ENCODE measurements around the gene CTIF. TPM values are rescaled to one million over a fixed set of nuclear protein-coding genes. Genes with fewer than 3 reads are reported as not detected.
A peak's percentile ranks its signal among the peaks of the same experiment; 100 is the strongest.

The CTIF gene
- total RNA-seq, 1 experiment from 2014 or later, result 3.7 TPM

DNA sequence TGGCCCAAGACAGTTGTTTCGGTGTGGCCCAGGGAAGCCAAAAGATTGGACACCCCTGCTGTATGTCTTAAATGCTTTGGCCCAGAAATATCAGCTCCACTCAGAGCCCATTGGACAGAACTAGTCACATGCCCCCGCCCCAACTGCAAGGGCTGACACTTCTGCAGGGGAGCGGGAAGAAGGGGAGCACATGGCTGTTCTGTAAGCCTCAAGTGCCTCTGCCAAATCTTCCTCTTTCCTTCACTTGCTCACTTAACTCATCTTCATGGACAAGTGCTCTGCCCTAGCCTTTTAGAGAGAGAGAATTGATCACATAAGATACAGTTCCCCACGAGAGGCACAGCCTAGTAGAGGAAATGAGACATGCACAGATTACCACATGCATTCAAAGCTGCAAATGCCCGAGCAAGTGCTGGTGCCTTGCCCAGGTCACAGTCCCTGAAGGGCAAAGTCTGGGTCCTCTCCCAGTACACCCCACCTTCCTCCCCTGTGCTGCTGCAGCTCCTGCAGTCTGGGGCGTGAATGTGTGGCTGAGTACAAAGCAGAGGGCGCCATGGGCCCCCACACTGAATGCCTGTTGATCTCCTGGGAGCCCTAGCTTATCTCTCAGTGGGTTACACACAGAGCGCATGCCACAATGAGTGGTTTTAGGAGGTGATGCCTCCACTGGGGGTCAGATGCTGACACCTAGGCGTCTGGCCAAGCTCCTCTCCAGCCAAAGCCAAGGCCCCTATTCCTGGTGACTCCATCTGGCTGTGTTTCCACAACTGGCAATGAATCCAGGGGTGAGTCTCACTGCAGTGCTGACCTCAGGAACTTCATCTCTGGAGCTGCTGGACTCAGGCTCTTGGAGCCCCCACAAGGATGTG is 135.3 kb downstream of the CTIF start:
- DNase-seq (ENCODE audit: low read depth, low spot score), result no peak
- in situ Hi-C loops (cut with HindIII; ENCODE audit: low pct_unique_long_range_greater_than_20kb, low sequenced_read_pairs), result no loop called here

DNA sequence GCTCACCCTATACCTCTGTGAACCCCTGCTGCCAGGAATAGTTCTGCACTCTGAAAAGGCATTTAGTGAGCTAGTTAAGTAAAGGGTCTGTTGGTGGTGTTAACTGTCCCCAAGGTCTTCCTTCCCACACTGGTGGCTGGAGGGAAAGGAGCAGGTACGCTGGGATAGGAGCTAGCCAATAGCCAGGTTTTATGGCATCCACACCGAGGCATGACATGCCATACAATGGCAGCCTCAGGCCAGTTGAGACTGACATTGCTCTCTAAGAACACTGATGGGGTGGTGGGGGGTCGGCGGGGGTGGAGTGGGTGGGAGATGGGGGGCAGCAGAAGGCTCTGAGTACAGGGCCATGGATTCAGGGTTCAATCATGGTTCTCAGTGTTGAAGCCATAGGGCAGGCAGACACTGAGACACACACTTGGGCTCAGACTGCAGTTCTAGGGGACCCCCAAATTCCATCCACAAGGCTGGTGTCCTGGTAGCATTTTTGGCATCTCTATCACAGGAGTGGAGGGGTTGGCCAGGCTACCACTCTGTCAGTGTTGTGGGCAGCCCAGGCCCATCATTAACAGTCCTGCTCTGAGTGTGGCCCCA is 136.0 kb downstream of the CTIF start:
- in situ Hi-C loops (cut with HindIII; ENCODE audit: low pct_unique_long_range_greater_than_20kb, low sequenced_read_pairs), result no loop called here
- no peak for DNase-seq (ENCODE audit: low read depth, low spot score)

DNA sequence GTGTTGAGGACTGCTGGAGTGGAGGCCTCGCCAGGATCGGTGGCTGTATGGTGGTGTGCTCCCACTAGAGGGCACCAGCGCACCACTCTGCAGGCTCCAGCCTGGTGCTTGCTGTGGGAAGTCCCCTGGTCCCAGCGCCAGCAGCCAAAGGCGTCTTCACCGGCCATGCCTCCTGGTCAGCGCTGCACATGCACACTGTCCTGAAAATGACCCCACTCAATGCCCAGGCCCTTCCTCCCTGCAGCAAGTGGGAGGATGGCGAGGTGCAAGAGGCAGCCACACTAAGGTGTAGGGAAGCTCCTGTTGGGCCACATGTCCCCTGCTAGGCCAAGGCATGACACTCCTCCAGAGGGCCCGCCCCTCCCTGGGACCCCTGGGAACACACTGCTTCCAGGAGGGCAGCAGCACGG is 136.5 kb downstream of the CTIF start:
- in situ Hi-C loops (cut with HindIII; ENCODE audit: low pct_unique_long_range_greater_than_20kb, low sequenced_read_pairs), result no loop called here
- peak; percentile 76 for DNase-seq (ENCODE audit: low read depth, low spot score)

DNA sequence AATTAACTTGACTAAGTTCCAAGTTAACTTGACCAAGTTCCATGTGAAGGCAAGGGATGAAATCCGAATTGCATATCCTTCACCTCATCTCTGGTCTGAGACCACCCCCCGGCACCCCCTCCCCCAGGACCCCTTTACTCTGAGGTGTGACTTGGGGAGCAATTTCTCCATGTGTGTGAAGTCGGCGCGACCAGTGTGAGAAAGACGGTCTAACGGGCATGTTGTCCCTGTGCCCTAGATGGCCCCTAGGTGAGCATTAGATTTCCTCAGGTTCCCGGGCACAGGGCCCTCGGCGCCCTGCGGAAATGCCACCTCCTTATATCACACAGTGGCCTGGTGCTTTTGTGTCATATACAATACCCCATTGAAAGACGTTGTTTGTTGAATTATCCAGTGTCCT is 137.1 kb downstream of the CTIF start:
- no peak for DNase-seq (ENCODE audit: low read depth, low spot score)
- in situ Hi-C loops (cut with HindIII; ENCODE audit: low pct_unique_long_range_greater_than_20kb, low sequenced_read_pairs), result no loop called here

DNA sequence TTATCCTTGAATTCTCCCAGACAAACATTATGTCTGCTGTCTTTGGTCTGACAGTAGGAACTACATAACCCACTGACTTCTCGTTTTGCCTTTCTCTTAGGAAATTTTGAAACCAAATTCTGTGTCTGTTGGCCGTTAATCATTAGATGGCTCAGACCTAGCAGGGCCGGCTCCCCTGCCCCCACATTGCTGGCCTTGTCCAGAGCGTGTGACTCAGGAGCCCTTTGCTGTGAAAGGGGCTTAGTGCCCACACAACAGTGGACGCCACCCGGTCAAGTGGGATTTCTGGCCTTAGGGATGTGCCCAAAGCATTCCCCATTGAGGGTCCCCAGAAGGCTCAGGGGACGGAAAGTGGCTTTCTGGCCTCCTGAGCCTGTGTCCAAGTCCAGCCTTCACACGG is 137.5 kb downstream of the CTIF start:
- DNase-seq (ENCODE audit: low read depth, low spot score), result no peak
- in situ Hi-C loops (cut with HindIII; ENCODE audit: low pct_unique_long_range_greater_than_20kb, low sequenced_read_pairs), result no loop called here

DNA sequence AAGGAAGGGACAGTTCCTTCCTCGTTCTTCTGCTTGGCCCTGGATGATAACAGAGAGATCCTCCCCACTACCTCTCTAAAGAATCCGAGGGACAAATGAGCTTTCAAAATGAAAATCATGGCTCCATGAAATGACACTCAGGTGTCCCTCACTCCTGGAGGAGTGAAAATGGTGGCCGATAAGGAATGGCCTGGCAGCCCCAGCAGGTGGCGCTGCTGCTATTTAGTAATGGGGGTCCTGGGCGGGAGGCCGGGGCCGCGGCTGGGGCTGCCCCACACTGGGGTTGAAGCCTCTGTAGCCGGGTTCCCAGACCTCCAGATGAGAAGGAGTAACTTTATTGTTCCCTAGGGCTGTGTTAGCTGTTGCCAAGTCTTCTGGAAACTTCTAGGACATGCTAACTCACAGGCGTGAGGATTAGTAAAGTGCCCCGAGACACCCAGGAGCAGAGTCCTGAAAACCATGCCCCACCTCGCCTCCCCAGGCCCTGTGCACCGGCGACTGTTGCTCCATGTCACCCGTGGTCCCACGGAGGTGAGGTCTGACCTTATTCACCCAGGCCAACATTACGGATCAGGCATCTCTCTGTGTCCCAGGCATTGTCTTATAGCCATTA is 138.0 kb downstream of the CTIF start:
- in situ Hi-C loops (cut with HindIII; ENCODE audit: low pct_unique_long_range_greater_than_20kb, low sequenced_read_pairs), result no loop called here
- DNase-seq (ENCODE audit: low read depth, low spot score), result peak; percentile 62

DNA sequence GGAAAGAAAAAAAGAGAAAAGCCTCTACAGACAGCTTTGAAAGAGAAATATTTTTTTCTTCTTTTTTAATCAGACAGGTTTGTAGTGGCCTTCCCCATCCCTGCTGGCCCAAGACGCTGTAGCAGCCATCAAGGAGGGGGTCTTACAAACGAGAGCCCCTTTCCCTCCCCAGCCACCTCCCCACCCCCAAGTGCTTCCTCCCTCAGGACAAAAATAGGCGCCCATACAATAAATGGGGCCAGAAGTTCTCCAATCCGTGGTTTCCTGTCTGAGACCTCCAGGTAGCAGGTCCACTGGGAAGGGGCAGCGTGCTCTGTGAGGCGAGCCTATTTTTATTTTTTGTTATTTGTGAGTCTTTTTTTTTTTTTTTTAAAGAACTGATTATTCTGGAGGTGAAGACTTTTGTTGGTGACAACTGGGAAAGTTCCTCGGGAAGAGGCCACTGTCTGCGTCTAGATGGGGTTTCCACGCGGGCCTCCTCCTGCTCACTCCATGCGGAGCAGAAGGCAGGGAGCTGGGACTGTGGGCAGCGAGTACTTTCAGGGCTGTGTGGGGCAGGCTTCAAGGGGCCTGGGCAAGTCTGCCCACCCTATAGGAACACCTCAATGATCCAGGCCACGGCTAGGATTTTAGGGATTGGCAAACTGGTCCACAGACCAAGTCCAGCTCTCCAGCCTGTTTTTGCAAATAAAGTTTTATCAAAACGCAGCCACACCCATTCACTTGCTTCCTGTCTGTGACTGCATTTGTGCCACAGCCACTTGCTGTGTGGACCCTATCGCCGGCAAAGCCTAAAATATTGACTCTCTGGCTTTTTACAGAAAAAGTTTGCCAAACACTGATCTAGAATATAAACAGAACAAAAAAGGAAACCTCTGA is 139.6 kb downstream of the CTIF start:
- DNase-seq (ENCODE audit: low read depth, low spot score), result no peak
- in situ Hi-C loops (cut with HindIII; ENCODE audit: low pct_unique_long_range_greater_than_20kb, low sequenced_read_pairs), result no loop called here

DNA sequence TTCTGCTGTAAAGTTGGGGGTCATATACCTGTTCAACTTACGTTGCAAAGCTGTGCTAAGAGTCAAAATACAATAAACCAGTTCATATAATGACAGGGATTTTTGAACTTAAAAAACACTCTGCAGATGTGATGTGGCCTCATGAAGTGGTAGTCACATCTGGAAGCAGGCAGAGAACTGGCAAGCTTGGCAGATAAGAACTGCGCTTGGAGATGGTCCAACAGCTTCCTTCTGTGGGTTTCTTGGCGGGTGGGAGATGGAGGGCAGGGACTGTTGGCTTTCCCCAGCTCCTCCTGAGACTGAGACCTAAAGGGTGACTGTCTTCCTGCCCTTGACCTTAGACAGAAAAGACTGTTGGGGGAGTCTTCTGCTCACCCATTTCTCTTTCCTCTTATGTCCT is 140.4 kb downstream of the CTIF start:
- in situ Hi-C loops (cut with HindIII; ENCODE audit: low pct_unique_long_range_greater_than_20kb, low sequenced_read_pairs), result no loop called here

DNA sequence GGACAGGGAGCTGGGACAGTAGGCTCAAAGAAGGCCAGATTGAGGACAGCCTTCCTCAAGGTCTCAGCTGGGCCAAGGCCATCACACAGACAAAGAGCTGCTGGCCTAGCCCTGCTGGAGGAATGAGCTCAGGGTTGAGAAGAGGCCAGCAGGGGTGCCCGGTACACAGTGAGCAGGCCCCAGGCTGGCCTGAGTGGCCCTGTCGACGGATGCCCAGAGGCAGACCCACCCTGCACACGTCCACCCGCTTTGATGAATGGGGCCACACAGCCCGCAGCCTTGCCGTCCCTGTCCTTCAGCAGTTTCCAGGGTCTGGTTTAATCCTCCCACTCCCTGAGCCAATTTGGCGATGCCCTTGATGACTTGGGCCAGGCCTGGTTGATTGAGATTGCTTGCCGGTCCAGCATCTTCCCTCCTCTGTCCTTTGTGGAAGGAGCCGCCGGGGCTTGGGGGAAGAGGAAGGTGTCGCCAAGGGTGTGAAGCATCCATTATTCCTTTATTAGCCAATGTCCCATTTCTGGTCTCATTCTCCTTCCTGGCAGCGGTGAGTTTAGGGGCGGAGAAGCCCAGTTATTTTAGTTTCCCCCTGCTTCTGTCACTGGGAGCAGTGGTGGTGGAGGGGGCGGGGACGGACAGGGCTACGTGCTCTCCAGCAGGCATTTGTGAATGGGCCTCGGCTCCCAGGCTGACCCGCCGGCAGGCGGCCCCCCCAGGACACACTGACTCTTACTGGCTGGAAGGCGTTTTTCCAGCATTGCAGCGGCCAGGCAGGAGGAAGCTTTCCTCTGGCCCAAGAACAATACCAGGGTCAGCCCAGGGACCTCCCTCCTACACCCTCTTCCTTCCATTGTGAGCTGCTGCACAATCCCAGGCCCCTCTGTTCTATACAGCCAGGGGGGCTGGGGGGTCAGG is 141.8 kb downstream of the CTIF start:
- no peak for DNase-seq (ENCODE audit: low read depth, low spot score)
- in situ Hi-C loops (cut with HindIII; ENCODE audit: low pct_unique_long_range_greater_than_20kb, low sequenced_read_pairs), result no loop called here

More for the DNA sequence above, 140.4 kb downstream of the CTIF start:
- DNase-seq (ENCODE audit: low read depth, low spot score), result no peak

DNA sequence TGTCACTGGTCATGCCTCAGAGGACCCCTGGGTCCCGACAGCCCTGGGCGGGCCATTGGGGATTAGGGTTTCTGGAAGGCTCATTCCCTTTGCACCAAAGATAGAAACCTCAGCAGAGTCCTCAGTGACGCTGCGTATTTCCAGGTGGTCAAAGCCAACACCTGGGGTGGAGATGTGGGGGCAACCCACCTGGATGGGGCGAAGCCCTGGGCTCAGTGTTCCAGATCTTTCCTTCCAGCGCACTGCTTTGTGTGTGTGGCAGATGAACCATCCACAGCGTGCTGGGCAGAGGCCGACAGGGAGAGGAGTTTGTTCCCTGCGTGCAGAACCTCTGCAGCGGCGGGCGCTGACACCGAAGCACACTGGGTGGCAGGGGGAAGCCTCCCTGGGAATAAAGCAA is 143.9 kb downstream of the CTIF start:
- no peak for DNase-seq (ENCODE audit: low read depth, low spot score)
- in situ Hi-C loops (cut with HindIII; ENCODE audit: low pct_unique_long_range_greater_than_20kb, low sequenced_read_pairs), result no loop called here

DNA sequence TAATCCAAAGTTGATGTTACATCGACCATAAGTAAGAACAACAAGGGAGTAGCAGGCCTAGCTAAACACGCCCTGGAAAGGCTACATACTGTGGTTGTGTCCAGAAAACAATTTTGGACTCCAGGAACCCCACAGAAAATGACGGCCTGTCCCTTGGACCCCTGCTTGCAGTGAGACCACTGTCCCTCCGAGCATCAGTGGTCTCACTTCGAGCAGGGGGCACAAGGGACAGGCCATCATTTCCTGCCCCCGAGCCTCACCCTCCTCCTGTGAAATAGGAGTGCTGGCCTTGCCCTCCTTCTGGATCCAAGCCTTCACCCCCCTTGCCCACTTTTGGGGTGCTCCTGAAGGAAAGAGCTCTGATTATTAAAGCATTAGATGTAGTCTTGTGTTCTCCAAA is 144.4 kb downstream of the CTIF start:
- in situ Hi-C loops (cut with HindIII; ENCODE audit: low pct_unique_long_range_greater_than_20kb, low sequenced_read_pairs), result no loop called here
- no peak for DNase-seq (ENCODE audit: low read depth, low spot score)

DNA sequence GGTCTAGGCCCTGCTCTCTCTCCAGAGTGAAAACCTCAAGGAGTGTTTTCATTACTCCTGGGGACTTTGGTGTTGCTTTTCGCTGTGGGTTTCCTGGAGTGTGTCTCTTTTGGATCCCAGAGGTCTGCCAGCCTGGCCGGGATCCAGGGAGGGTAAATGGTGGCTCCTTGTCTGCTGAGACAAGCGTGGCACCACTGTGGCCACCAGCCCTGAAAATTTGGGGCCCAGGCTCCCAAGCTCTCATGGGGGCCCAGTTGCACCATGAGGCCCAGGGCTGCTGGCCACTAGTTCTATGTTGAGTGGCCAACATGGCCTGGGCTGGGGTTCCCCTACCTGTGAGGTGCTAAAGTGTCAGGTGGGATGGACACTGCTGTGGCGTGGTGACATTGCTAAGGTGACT is 144.8 kb downstream of the CTIF start:
- in situ Hi-C loops (cut with HindIII; ENCODE audit: low pct_unique_long_range_greater_than_20kb, low sequenced_read_pairs), result no loop called here

DNA sequence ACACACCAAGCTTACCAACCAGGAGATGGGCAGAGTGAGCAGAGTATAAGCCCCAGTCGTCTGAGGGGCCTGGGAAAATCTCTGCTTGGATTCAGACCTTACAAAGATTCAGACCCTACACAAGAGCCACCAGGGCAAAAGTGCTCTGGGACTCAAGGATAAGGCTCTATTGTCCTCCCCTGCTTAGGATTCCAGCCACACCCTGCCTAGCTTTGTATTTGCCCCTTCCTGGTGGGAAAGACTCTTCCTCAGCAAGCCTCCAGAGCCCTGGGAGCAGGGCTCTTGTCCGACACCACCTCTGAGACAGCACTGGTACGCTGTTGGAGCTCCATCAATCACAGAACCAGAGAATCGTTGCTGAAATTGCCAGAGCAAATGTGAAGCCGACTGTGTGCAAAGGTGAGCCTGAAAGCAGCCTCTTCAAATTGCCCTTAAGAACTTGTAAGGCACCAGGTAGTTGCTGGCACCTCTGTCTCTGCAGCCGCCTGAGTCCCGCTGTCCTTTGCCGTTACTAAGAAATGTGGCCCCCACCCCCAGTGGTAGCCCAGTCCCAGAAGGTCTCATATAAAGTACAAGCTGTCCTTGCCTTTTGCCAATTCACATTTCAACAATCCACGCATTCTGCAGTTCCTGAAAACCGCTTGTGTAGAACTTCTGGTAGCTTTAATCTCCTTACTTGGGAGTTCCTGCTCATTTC is 148.7 kb downstream of the CTIF start:
- DNase-seq (ENCODE audit: low read depth, low spot score), result no peak
- in situ Hi-C loops (cut with HindIII; ENCODE audit: low pct_unique_long_range_greater_than_20kb, low sequenced_read_pairs), result no loop called here

More for the DNA sequence above, 144.8 kb downstream of the CTIF start:
- DNase-seq (ENCODE audit: low read depth, low spot score), result no peak

DNA sequence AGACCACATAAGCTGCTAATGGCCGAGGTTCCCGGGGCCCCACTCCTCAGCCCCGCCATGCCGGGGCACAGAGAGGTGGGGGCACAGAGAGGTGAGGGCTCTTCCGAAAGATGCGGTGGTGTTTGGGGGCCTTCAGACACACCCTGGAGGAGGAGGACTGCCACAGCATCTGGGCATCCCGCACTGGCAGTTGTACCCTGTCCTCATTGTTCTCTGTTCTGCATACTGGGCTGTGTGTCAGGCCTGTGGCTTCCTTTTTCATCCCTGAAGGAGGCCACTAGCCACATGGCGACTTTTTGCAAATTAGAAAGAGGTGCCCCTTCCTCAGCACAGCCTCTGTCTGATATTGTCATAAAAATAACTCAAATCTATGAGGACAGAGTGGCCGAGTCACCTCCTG is 150.1 kb downstream of the CTIF start:
- DNase-seq (ENCODE audit: low read depth, low spot score), result no peak
- in situ Hi-C loops (cut with HindIII; ENCODE audit: low pct_unique_long_range_greater_than_20kb, low sequenced_read_pairs), result no loop called here

DNA sequence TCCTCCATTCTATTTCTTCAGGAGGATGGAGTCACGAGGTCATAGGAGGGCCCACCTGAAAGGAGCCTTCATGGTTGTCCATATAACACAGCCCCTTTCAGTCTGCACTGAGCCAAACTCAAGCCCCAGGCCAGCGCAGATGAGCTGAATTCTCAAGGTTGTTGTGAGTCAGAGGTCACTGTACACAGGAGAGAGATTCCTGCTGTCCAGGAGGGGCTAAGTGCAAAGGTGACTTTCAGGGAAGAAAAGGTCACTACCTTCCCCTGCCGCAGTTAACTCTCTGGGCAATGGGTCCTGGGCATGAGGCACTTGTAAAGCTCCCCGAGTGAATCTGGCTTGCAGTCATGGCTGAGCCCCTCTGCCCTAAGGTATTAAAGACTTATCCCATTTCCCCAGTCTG is 150.7 kb downstream of the CTIF start:
- in situ Hi-C loops (cut with HindIII; ENCODE audit: low pct_unique_long_range_greater_than_20kb, low sequenced_read_pairs), result no loop called here

DNA sequence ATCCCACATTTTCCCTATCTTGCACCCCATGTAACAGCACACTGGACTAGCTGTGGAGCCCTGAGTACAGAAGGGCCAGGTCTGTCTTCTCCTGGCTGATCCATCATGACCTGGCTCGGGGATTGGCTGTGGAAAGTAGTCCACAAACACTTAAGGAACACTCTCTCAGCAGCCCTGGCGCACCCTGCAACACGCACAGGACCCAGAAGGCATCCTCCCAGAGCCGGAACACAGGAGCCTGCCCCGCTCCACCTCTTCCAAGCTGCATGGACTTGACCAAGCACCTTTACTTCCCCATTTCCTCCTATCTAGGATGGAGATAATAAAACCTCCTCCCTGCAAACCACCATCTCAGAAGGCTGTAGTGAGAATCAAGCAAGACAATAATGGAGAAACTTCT is 151.7 kb downstream of the CTIF start:
- in situ Hi-C loops (cut with HindIII; ENCODE audit: low pct_unique_long_range_greater_than_20kb, low sequenced_read_pairs), result no loop called here
- no peak for DNase-seq (ENCODE audit: low read depth, low spot score)

More for the DNA sequence above, 150.7 kb downstream of the CTIF start:
- DNase-seq (ENCODE audit: low read depth, low spot score), result no peak
